NT2/D1 (cell line): ENCODE measurements around the gene KRTAP12-1.

Source experiments
- SUZ12 ChIP-seq: IDR thresholded peaks from 2 replicates; pipeline ENCODE4 v1.6.1; 2011; ENCODE audit not compliant: insufficient read length, insufficient read depth; ENCODE audit errors: extremely low read depth
- YY1 ChIP-seq: IDR thresholded peaks from 2 replicates; pipeline ENCODE4 v1.6.1; 2011; ENCODE audit not compliant: insufficient read length, insufficient read depth
- ZNF274 ChIP-seq: IDR thresholded peaks from 2 replicates; pipeline ENCODE4 v1.6.1; 2011; ENCODE audit warnings: mild to moderate bottlenecking, low read depth, low read length

- no peak for TF ChIP-seq SUZ12
- no peak for TF ChIP-seq ZNF274
- TF ChIP-seq YY1 = no peak
Observed at GRCh38 chr21:44713846-44714245, 31.9 kb upstream of the KRTAP12-1 start.
